Measurements from ENCODE around the gene PCBP4.

- TF ChIP-seq, protein P1, sequence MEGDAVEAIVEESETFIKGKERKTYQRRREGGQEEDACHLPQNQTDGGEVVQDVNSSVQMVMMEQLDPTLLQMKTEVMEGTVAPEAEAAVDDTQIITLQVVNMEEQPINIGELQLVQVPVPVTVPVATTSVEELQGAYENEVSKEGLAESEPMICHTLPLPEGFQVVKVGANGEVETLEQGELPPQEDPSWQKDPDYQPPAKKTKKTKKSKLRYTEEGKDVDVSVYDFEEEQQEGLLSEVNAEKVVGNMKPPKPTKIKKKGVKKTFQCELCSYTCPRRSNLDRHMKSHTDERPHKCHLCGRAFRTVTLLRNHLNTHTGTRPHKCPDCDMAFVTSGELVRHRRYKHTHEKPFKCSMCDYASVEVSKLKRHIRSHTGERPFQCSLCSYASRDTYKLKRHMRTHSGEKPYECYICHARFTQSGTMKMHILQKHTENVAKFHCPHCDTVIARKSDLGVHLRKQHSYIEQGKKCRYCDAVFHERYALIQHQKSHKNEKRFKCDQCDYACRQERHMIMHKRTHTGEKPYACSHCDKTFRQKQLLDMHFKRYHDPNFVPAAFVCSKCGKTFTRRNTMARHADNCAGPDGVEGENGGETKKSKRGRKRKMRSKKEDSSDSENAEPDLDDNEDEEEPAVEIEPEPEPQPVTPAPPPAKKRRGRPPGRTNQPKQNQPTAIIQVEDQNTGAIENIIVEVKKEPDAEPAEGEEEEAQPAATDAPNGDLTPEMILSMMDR (conservative IDR thresholded peaks at IDR 0.05; ENCODE audit: low read length), result no peak
- TF ChIP-seq EZH2phosphoT487 (IDR thresholded peaks at IDR 0.05; ENCODE audit: borderline replicate concordance, low read depth, low read length), result no peak
These were observed 26.4 kb downstream of the PCBP4 start for GRCh38 chr3:51940648-51941462.
